Activated naive CD4-positive, alpha-beta T cell treated with anti-CD3 and anti-CD28 coated beads, Interleukin-2, amount 50 U/mL, for 24 hours (primary cell): Measurements from ENCODE around the gene PDE8B.

ENCODE experiments used
- H3K27ac Mint-ChIP-seq: one replicate; pipeline ENCODE4 v1.8.0; 2021; ENCODE audit warnings: mild to moderate bottlenecking, mixed read lengths
- H3K27me3 Mint-ChIP-seq: one replicate; pipeline ENCODE4 v1.8.0; 2021; ENCODE audit warnings: mixed read lengths
- H3K36me3 Mint-ChIP-seq: one replicate; pipeline ENCODE4 v1.8.0; 2021; ENCODE audit warnings: mixed read lengths
- H3K4me1 Mint-ChIP-seq: one replicate; pipeline ENCODE4 v1.8.0; 2021; ENCODE audit warnings: mixed read lengths
- H3K4me3 Mint-ChIP-seq: one replicate; pipeline ENCODE4 v1.8.0; 2021; ENCODE audit warnings: mild to moderate bottlenecking, mixed read lengths
- H3K9me3 Mint-ChIP-seq: one replicate; pipeline ENCODE4 v1.8.0; 2021; ENCODE audit warnings: mixed read lengths

Gene PDE8B

GRCh38 chr5:77308154-77308960, 97.9 kb downstream of the PDE8B start:
- Mint-ChIP-seq H3K4me1 (no peaks in the 10 kb centered on the region), H3K27ac (no peak overlapping the region), H3K36me3 (no peaks in the 10 kb centered on the region), H3K27me3 (no peaks in the 10 kb centered on the region), H3K9me3 (no peaks in the 10 kb centered on the region), H3K4me3 (no peak overlapping the region)

- no peak overlapping the region for H3K27ac Mint-ChIP-seq
- no peaks in the 10 kb centered on the region for H3K27me3 Mint-ChIP-seq
- no peaks in the 10 kb centered on the region for H3K4me1 Mint-ChIP-seq
- peaks cover 6% of the 10 kb centered on the region for H3K9me3 Mint-ChIP-seq
- no peak overlapping the region for H3K4me3 Mint-ChIP-seq
- no peaks in the 10 kb centered on the region for H3K36me3 Mint-ChIP-seq
Observed at GRCh38 chr5:77309140-77309539, 98.7 kb downstream of the PDE8B start.

- Mint-ChIP-seq H3K4me1 (no peaks in the 10 kb centered on the region), H3K4me3 (no peak overlapping the region), H3K27ac (no peak overlapping the region), H3K36me3 (no peaks in the 10 kb centered on the region), H3K9me3 (peaks cover 6% of the 10 kb centered on the region), H3K27me3 (no peaks in the 10 kb centered on the region)
Observed at GRCh38 chr5:77310494-77311213, 100.2 kb downstream of the PDE8B start.

GRCh38 chr5:77311214-77311571, 100.7 kb downstream of the PDE8B start:
- Mint-ChIP-seq H3K4me3 (no peak overlapping the region), H3K27ac (no peak overlapping the region), H3K27me3 (no peaks in the 10 kb centered on the region), H3K4me1 (no peaks in the 10 kb centered on the region), H3K9me3 (peaks cover 6% of the 10 kb centered on the region), H3K36me3 (no peaks in the 10 kb centered on the region)

- Mint-ChIP-seq H3K9me3 (peaks cover 6% of the 10 kb centered on the region), H3K27me3 (no peaks in the 10 kb centered on the region), H3K27ac (no peak overlapping the region), H3K4me1 (no peaks in the 10 kb centered on the region), H3K4me3 (no peak overlapping the region), H3K36me3 (no peaks in the 10 kb centered on the region)
Observed at GRCh38 chr5:77312413-77312812, 101.9 kb downstream of the PDE8B start.

GRCh38 chr5:77316871-77317661, 106.6 kb downstream of the PDE8B start:
- H3K4me3 Mint-ChIP-seq, result no peak overlapping the region
- H3K4me1 Mint-ChIP-seq, result no peaks in the 10 kb centered on the region

GRCh38 chr5:77318060-77318459, 107.6 kb downstream of the PDE8B start:
- Mint-ChIP-seq H3K36me3 (no peaks in the 10 kb centered on the region), H3K27ac (no peak overlapping the region), H3K9me3 (peaks cover 6% of the 10 kb centered on the region), H3K4me3 (no peak overlapping the region), H3K4me1 (no peaks in the 10 kb centered on the region), H3K27me3 (no peaks in the 10 kb centered on the region)

More at GRCh38 chr5:77316871-77317661, 106.6 kb downstream of the PDE8B start:
- peaks cover 6% of the 10 kb centered on the region for H3K9me3 Mint-ChIP-seq
- H3K36me3 Mint-ChIP-seq, result no peaks in the 10 kb centered on the region
- H3K27ac Mint-ChIP-seq, result no peak overlapping the region
- H3K27me3 Mint-ChIP-seq, result no peaks in the 10 kb centered on the region

GRCh38 chr5:77319117-77319804, 108.8 kb downstream of the PDE8B start:
- Mint-ChIP-seq H3K4me1 (no peaks in the 10 kb centered on the region), H3K36me3 (no peaks in the 10 kb centered on the region), H3K27ac (no peak overlapping the region), H3K27me3 (no peaks in the 10 kb centered on the region), H3K4me3 (no peak overlapping the region), H3K9me3 (no peaks in the 10 kb centered on the region)

- no peaks in the 10 kb centered on the region for H3K27me3 Mint-ChIP-seq
- no peak overlapping the region for H3K4me3 Mint-ChIP-seq
- no peak overlapping the region for H3K27ac Mint-ChIP-seq
- no peaks in the 10 kb centered on the region for H3K9me3 Mint-ChIP-seq
- H3K36me3 Mint-ChIP-seq, result no peaks in the 10 kb centered on the region
- H3K4me1 Mint-ChIP-seq, result no peaks in the 10 kb centered on the region
Observed at GRCh38 chr5:77321793-77322394, 111.4 kb downstream of the PDE8B start.

GRCh38 chr5:77322406-77322805, 111.9 kb downstream of the PDE8B start:
- H3K9me3 Mint-ChIP-seq, result no peaks in the 10 kb centered on the region
- H3K36me3 Mint-ChIP-seq, result no peaks in the 10 kb centered on the region
- no peak overlapping the region for H3K27ac Mint-ChIP-seq
- H3K27me3 Mint-ChIP-seq, result no peaks in the 10 kb centered on the region
- no peak overlapping the region for H3K4me3 Mint-ChIP-seq
- H3K4me1 Mint-ChIP-seq, result no peaks in the 10 kb centered on the region

- Mint-ChIP-seq H3K36me3 (no peaks in the 10 kb centered on the region), H3K27ac (no peak overlapping the region), H3K27me3 (no peaks in the 10 kb centered on the region), H3K9me3 (no peaks in the 10 kb centered on the region), H3K4me1 (peaks cover 21% of the 10 kb centered on the region), H3K4me3 (no peak overlapping the region)
Observed at GRCh38 chr5:77325921-77326541, 115.6 kb downstream of the PDE8B start.

GRCh38 chr5:77326986-77327734, 116.7 kb downstream of the PDE8B start:
- Mint-ChIP-seq H3K4me3 (no peak overlapping the region), H3K9me3 (no peaks in the 10 kb centered on the region), H3K27ac (no peak overlapping the region), H3K27me3 (no peaks in the 10 kb centered on the region), H3K4me1 (peaks cover 21% of the 10 kb centered on the region), H3K36me3 (no peaks in the 10 kb centered on the region)

- H3K27ac Mint-ChIP-seq, result peak overlapping the region; percentile 68
- H3K4me3 Mint-ChIP-seq, result no peak overlapping the region
- H3K36me3 Mint-ChIP-seq, result no peaks in the 10 kb centered on the region
- H3K27me3 Mint-ChIP-seq, result no peaks in the 10 kb centered on the region
- H3K4me1 Mint-ChIP-seq, result peaks cover 21% of the 10 kb centered on the region
- H3K9me3 Mint-ChIP-seq, result no peaks in the 10 kb centered on the region
Observed at GRCh38 chr5:77328930-77329647, 118.6 kb downstream of the PDE8B start.
